ENCODE results near the gene TEX35.

DNA sequence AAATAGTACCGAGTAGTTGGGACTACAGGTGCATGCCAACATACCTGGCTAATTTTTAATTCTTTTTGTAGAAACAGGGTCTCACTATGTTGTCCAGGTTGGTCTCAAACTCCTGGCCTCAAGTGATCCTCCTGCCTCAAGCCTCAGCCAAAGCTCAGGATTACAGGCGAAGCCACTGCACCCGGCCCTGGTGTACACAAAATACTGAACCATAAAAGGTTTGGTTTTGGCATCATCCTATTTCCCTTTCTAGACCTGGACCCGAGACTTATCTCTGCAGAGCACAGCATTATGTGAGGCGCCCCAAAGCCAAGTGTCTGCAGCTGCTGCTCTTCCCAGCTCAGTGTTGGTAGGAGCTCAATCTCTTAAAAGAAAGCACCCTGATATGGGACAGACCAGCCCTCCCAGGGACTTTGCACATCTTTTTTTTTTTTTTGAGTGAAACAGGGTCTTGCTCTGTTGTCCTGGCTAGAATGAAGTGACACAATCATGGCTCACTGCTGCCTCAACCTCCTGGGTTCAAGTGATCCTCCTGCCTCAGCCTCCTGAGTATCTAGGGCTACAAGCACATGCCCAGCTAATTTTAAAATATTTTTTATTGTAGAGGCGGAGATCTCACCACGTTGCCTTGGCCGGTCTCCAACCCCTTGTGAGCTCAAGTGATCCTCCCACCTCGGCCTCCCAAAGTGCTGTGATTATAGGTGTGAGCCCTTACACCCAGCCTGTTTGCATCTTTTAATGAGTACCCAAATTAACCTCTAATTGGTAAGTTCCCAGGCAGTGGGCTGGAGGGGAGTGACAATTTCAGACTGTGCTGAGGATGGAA is 20.4 kb downstream of the TEX35 start:
- no peak for TF ChIP-seq POLR2A (IDR thresholded peaks at IDR 0.05; ENCODE audit: extremely low read depth, insufficient read length)
- TF ChIP-seq, protein P1, sequence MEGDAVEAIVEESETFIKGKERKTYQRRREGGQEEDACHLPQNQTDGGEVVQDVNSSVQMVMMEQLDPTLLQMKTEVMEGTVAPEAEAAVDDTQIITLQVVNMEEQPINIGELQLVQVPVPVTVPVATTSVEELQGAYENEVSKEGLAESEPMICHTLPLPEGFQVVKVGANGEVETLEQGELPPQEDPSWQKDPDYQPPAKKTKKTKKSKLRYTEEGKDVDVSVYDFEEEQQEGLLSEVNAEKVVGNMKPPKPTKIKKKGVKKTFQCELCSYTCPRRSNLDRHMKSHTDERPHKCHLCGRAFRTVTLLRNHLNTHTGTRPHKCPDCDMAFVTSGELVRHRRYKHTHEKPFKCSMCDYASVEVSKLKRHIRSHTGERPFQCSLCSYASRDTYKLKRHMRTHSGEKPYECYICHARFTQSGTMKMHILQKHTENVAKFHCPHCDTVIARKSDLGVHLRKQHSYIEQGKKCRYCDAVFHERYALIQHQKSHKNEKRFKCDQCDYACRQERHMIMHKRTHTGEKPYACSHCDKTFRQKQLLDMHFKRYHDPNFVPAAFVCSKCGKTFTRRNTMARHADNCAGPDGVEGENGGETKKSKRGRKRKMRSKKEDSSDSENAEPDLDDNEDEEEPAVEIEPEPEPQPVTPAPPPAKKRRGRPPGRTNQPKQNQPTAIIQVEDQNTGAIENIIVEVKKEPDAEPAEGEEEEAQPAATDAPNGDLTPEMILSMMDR (IDR thresholded peaks at IDR 0.05; ENCODE audit: low read depth, low read length): no peak
